NCI-H146 treated with DMSO at 0.1 percent for 48 hours (cell line): ENCODE results near the gene MTIF2.
A peak's percentile ranks its signal among the peaks of the same experiment; 100 is the strongest.
"Not testable (repeated sequence)": the region's sequence is repeated elsewhere in the genome, so short reads cannot be mapped to it uniquely, and the experiment has no call there.

Source experiments
- DNase-seq: peaks from one replicate; lab custom pipeline; 2025; ENCODE audit not compliant: unreplicated experiment; lab: John Stamatoyannopoulos, UW

The MTIF2 gene, protein sequence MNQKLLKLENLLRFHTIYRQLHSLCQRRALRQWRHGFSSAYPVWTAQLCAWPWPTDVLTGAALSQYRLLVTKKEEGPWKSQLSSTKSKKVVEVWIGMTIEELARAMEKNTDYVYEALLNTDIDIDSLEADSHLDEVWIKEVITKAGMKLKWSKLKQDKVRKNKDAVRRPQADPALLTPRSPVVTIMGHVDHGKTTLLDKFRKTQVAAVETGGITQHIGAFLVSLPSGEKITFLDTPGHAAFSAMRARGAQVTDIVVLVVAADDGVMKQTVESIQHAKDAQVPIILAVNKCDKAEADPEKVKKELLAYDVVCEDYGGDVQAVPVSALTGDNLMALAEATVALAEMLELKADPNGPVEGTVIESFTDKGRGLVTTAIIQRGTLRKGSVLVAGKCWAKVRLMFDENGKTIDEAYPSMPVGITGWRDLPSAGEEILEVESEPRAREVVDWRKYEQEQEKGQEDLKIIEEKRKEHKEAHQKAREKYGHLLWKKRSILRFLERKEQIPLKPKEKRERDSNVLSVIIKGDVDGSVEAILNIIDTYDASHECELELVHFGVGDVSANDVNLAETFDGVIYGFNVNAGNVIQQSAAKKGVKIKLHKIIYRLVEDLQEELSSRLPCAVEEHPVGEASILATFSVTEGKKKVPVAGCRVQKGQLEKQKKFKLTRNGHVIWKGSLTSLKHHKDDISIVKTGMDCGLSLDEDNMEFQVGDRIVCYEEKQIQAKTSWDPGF

DNA sequence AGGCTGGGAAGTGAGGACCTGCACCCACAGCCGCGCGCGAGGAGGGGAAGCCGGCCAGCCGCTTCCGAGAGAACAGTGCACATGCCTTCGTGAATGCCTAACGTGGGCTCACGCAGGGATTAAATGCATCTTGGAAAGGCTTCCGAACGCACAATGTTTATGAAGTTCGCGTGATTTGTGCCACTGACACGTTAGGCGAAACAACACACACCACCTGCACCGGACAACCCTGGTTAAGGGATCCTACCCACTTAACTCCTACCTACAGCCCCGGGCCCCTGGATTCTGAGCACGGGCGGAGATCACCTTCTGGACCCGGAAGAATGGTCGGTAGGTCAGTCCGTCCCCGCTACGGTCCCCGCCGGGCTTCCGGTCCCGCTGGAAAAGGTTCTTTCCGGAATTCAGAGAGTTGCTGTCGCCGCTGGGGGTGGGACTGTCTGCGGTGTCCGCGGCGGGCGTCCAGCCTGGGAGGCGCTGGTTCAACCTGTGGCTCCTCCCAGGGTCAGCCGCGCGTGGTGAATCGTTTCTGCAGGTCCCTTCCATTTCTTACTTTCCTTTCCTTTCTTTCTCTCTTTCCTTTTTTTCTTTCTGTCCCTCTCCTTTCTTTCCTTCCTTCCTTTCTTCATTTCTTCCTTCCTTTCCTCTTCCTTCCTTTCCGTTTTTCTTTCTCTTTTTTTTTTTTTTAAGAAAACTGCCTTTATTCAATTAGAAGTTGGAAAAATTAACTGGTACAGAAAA is at the start of gene MTIF2:
MTIF2 (minus strand) TSS at position 325 of the 738 bp plus-strand sequence. CDS start 5,373 bp downstream, outside the sequence.
- DNase-seq, result peak; percentile 81

DNA sequence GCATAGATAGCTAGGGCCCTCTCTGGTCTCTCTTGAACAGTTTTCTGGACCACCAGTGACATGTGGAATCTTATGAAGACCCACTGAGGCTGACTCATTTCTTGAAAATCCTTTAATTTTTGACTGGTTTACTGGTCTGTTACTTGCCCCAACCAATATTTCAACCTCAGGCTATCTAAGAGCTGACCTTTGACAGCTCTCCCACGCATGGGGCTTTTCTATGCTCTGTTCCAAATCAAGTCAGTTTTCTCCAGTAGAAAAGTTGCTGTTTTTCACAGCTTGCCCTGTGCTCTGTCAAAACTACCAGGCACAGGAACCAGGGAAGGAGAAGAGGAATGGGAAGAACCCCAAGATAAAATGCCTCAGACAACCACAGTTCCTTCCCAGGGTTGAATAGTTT is 46.0 kb upstream of the MTIF2 start:
- no peak for DNase-seq

DNA sequence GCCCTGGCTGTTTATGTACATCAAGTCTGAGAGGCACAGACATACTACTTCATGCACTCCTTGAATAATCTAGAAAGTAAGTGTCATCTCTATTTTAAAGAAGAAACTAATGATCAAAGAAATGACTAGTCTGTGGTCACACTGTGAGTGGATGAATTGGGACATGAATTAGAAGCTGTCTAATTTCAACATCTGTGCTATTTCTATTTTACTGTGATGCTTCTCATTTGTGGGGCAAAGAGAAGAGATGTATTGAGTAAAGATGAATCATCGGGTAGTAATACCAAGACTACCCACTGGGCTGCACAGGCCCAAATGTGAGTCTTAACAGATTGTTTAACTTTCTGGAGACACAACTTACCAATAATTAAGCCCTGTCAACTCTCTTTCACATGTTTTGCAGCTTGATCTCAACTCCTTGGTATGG is 42.4 kb upstream of the MTIF2 start:
- DNase-seq, result no peak

DNA sequence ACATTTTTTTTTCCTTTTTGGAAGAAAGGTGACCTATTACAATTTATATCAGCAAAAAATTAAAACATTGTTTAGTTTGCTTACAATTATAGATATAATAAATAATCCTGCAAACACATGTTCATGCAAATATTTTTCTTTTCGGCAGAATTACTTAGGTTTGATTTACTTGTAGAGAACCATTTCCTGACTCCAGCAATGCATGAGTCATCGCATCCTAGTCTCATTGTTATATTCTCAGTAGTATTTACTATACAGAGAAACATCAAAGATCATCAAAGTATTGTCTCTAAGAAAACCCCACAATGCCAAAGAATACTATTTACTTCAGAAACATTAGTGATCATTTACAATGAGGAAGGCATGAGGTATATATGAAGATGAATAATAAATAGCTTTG is 40.4 kb upstream of the MTIF2 start:
- DNase-seq, result no peak

DNA sequence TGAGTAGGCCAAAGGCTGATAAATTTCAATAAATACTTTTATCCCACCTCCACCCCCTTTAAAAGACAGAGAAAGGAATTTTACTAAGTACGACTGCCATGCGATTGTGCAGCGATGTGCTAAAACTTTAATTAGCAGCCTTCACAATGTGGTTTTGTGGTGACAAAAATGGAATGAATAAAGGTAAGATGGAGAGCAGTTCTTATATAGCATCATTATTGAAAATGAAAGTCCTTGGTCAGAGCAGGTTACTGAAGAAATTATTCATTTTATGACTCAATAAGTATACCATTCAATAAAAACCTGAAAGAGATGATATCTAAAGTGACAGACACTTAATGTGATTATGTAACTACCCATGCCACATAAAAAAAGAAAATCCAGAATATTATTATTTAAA is 33.2 kb upstream of the MTIF2 start:
- DNase-seq, result no peak

DNA sequence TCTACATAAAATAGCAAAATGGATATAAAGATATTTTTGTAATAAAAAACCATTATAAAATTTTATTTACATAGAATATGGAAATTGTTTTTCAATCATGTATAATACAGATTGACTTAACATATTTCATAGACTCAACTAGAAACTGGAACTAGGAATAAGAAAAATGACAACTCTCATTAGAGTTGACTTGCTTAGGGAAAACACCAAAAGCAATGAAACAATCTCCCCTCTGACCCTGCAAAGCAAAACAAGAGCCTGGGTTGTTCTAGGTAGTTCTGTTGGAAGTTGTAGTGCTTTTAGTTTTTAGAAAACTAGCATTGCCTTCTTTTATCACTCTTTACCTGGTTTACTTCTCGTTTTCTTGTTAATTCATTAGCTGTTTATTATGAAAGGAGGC is 32.2 kb upstream of the MTIF2 start:
- no peak for DNase-seq

DNA sequence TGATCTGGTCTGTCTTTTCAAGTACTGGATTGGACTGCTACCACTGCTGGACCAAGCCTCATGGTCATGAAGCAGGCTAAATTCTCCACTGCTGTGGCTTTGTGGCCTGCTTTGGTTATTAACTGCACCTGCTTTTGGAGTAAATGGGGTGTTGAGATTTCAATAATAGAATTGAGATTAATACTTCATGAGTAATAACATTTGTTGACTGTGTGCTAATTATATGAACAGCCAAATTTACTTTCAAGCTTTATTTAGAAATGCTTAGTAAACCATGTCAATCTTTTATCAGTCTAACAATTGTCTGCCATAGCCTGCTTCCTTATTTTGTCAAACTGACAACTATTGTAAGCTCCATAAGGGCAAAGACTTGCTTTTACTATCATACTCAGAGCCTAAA is 27.4 kb upstream of the MTIF2 start:
- no peak for DNase-seq

DNA sequence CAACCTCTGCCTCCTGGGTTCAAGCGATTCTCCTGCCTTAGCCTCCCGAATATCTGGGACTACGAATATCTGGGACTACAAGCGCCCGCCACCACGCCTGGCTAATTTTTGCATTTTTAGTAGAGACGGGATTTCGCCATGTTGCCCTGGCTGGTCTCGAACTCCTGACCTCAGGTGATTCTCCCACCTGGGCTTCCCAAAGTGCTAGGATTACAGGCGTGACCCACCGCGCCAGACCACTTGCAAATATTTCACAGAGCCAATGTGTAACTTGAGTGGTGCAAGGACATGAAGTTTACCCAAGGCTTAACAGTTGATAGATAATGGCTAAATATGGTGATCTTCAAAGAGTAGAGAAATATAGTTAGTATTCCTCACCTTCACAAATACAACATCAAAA is 14.1 kb upstream of the MTIF2 start:
- DNase-seq, result no peak

DNA sequence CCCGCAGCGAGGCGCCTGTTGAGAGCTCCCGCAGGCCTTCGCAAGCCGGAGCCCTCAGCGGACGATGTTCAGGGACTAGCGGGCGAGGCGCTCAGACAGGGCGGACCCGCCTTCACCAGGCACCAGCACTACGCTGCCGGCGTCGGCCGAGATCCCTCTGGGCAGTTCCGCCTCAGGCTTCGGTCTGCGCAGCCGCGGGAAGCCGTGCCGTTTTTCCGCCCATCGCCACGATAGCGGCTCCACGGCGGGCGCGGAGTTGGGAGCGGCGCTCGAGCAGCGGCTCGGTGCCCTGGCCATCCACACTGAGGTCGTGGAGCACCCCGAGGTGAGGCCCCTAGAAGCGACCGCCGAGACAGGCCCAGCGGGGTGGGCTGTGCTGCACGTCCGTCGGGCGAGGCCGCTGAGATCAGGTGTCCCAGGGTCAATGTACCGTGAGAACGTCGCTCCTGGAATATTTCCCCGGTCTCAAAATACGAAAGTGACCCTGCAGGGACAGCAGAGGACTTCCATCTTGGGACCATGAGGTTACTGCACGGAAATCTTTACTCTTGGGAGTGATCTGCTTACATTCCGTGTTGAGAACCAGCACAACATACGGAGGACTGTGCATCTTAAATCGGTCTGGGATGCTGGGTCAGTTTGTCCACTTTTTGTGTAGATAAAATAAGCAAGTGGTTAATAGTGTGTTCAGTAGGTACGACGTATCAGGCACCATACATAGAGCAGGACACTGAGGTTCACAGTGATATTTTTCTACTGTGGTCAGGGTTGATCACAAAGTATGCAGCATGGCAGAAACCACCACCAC is 13.3 kb upstream of the MTIF2 start:
- DNase-seq, result peak; percentile 67

DNA sequence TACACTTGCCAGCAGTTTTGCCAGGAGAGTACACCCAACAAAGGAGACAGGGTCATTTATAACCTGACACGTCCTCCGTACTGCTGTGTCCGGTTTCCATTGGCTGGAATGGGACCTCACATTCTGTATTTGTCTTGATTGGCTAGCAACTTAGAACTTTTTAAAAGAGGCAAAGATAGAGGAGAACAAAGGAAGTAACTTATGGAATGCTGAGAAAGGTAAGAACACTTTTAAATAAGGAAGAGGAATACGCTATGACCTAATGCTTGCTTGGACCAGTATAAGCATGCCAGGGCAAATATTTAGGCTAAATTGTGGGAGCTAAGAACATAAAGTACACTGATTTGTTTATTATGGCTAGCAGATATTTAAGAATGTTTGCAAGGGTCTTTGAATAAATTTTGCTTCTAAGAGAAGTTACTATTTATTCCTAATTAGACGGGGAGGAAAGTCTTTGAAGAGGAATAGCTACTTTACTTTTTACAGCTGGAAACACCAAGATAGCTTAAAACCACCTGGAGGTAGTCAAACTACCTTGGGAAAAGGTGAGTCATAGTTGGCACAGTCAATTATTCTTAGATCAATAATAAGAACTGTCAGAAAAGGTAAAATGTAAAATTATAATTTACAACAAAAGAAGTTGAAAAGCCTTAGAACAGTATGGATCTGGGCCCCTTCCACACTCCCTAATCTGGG is 12.0 kb upstream of the MTIF2 start:
- DNase-seq, result not testable (repeated sequence)

DNA sequence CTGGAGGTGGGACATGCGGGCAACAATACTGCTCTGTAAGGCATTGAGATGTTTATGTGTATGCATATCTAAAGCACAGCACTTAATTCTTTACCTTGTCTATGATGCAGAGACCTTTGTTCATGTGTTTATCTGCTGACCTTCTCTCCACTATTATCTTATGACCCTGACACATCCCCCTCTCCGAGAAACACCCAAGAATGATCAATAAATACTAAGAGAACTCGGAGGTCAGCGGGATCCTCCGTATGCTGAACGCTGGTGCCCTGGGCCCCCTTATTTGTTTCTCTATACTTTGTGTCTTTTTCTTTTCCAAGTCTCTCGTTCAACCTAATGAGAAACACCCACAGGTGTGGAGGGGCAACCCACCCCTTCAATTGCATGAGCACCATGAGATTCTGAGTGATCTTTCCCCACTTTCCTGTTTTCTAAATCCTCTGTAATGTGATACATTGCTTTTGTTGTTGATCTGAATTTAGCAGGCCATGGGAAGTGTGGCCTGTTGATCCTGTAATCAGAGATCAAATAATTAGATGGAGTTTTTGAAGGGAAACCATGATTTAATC is 10.9 kb upstream of the MTIF2 start:
- DNase-seq, result not testable (repeated sequence)

DNA sequence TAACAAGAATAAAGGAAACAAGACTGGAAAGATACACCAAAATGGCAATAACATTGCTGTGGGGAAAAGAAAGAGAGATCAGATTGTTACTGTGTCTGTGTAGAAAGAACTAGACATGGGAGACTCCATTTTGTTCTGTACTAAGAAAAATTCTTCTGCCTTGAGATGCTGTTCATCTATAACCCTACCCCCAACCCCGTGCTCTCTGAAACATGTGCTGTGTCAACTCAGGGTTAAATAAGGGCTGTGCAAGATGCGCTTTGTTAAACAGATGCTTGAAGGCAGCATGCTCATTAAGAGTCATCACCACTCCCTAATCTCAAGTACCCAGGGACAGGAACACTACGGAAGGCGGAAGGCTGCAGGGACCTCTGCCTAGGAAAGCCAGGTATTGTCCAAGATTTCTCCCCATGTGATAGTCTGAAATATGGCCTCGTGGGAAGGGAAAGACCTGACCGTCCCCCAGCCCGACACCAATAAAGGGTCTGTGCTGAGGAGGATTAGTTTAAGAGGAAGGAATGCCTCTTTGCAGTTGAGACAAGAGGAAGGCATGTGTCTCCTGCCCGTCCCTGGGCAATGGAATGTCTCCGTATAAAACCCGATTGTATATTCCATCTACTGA is 10.3 kb upstream of the MTIF2 start:
- not testable (repeated sequence) for DNase-seq

DNA sequence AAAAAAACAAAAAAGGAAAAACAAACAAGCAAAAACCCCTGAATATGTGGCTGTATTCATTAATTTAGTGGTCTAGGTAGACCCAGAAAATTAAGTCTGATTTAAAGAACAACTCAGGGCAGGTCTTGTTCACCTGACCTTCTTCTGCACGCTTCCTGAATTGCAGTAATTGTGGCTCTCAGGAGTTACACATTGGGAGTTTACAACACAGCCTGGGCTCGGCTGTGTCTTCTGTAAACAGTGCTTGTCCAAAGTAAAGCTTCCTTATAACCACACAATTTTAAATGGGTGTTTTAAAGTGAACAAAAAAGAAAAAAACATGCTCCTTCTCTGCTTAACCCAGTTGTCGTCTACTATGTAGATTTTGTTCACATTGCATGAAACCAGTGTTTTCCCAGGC is 8.3 kb upstream of the MTIF2 start:
- DNase-seq, result no peak

DNA sequence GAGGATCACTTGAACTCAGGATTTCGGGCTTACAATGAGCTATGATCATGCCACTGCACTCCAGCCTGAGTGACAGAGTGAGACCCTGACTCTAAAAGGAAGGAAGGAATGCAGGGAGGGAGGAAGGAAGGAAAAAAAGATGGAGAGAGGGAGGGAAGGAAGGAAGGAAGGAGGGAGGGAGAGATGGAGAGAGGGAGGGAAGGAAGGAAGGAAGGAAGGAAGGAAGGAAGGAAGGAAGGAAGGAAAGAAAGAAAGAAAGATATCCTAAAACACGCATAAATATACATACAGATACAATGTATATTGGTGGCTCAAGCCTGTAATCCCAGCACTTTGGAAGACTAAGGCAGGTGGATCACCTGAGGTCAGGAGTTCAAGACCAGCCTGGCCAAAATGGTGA is 5.3 kb upstream of the MTIF2 start:
- not testable (repeated sequence) for DNase-seq

DNA sequence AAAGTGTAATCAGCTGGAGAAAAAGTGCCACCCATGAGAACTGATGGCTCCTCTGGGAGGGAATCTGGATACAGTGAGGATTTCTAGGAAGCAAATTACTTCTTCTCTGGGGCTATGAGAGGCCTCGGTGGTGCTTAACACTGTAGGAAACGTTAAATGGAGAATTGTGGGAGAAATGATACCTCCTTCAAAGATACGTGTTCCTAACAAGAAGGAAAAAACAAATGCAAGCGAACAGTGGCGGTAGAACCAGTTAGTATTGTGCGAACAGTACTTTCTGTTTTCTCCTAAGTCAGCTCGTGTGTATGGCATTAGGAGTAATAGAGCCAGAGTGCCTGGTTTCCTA is 587 bp upstream of the MTIF2 start:
- no peak for DNase-seq

DNA sequence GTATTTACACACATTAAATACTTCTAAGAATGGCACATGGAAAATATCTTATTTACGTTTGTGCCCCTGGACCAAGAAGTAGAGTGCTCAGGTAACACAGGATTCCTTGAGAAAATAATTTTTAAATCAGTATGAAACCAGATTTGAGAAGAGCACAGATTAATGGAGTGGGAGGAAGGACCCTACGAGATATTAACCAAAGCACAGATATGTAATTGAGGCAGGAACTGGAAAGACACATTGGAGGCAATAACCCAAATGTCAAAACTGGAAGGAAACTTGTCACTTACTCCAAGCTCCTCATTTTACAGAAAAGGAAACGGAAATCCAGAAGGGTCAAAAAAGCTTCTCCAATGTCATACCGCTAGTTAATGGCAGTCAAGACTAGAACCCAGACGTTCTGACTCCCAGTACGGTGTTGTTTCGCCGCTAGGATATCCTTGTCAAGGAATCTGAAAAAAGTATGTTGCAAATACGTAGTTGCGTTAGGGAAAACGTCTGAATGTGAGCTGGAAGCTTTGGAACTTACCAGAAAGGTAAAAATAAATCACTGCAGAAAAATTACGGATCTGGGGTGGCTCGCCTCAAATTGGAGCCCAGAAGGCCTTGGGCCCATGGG is 634 bp downstream of the MTIF2 start:
- no peak for DNase-seq

DNA sequence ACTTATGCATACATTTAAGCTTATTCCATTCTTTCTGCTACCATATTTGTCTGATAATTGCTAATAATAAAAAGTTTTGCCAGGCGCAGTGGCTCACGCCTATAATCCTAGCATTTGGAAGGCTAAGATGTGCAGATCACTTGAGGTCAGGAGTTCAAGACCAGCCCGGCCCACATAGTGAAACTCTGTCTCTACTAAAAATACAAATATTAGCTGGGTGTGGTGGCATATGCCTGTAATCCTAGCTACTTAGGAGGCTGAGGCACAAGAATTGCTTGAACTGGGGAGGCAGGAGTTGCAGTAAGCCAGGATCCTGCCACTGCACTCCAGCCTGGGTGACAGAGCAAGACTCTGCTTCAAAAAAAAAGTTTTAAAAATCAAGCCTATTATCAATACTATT is 9.4 kb downstream of the MTIF2 start:
- not testable (repeated sequence) for DNase-seq

DNA sequence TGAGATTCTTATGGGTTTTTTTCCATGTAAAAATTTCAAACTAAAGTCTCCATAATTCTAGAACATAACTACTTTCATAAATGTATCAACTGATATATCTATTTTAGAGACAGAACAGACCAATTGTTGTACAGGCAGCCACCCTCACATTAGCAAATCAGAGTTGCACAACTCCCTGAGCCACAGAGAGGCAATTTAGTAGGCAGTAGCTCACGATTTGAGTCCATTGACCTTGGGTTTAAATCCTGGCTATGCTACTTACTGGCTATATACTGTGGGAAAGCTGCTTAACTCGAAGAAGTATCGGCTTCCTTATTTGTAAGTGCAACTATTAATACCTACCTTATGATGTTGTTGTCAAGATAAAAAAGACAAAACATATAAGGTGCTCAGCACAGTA is 16.2 kb downstream of the MTIF2 start:
- no peak for DNase-seq

DNA sequence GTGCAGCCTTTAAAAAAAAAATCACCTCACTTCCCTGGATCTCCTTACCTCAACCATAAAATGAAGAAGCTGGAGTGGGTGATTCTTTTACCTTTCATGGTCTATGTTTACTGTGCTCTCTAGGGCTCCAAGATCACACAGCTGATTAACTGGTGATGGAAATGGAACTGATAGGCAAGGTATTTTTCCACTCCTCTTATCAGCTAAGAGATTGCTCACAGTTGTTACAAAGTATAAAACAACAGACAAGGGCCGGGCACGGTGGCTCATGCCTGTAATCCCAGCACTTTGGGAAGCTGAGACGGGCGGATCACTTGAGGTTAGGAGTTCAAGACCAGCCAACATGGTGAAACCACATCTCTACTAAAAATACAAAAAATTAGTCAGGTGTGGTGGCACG is 22.0 kb downstream of the MTIF2 start:
- no peak for DNase-seq
